HCT116 (cell line): Measurements from ENCODE around the gene UTF1. TPM values are rescaled to one million over a fixed set of nuclear protein-coding genes. Genes with fewer than 3 reads are reported as not detected.

Experiments used
- ATAC-seq: fragments of 200-7000 bp; cut with Tn5 transposase; 2 replicates; pipeline ENCODE4 v1.9.1; 2020; ENCODE audit warnings: mild to moderate bottlenecking, moderate library complexity
- BruUV-seq: library from RNA; stranded (reverse); fragments of 400-500 nt; replicated peaks from 2 replicates; lab custom pipeline; 2021; lab: Mats Ljungman, UMichigan
- CTCF ChIA-PET: fragments of 300-600 bp; sonication (Branson Sonifier 250); formaldehyde crosslinking; loops from one replicate; lab custom pipeline; 2021; ENCODE audit warnings: antibody characterized with exemption; lab: Charles Lee
- POLR2A ChIA-PET: fragments of 300-600, 350-600 bp; sonication (Branson Sonifier 250); formaldehyde crosslinking; loops from one replicate; lab custom pipeline; 2021; ENCODE audit warnings: antibody characterized with exemption; lab: Charles Lee
- RAD21 ChIA-PET, 2 experiments: fragments of 300-600 bp; sonication (Branson Sonifier 250); formaldehyde crosslinking; loops; one replicate each; lab custom pipeline; 2023; ENCODE audit warnings: low total read pairs in 2 of 2; ENCODE audit not compliant: uncharacterized antibody in 2 of 2, unreplicated experiment in 2 of 2, low non-redundant PET in 1 of 2; lab: Charles Lee
- DNase-seq: peaks from one replicate; pipeline ENCODE4 v3.0.0-alpha.2; 2010; ENCODE audit warnings: low read depth, low spot score
- H2AFZ ChIP-seq: fragments of 200-600 bp; shearing (Covaris generic), sonication (generic); 2 replicates; pipeline ENCODE4 v1.6.1; 2017; ENCODE audit warnings: low read depth, mixed run types, mixed read lengths, antibody characterized with exemption, low read length; ENCODE audit not compliant: poor library complexity, severe bottlenecking
- H3K27ac ChIP-seq: 2 replicates; pipeline ENCODE4 v1.5.1; 2012; ENCODE audit warnings: low read depth, low read length
- H3K27me3 ChIP-seq: fragments of 200-600 bp; sonication (generic); 2 replicates; pipeline ENCODE4 v1.6.1; 2016; ENCODE audit warnings: mixed run types, low read length, mixed read lengths; ENCODE audit not compliant: insufficient read depth
- H3K36me3 ChIP-seq, 2 experiments: fragments of 200-500 bp in 1 of 2; fragments of 200-600 bp in 1 of 2; sonication (Bioruptor generic) in 1 of 2; sonication (generic) in 1 of 2; 2 replicates each; pipeline versions ENCODE4 v1.5.1 to v1.6.1; 2014 to 2016; ENCODE audit warnings: low read length in 2 of 2, inconsistent platforms in 1 of 2, mixed read lengths in 1 of 2, mixed run types in 1 of 2; ENCODE audit not compliant: insufficient read depth in 2 of 2, control insufficient read depth in 1 of 2
- H3K4me1 ChIP-seq, 2 experiments: fragments of 200-600 bp in 1 of 2; sonication (generic) in 1 of 2; 2 replicates each; pipeline versions ENCODE4 v1.5.1 to v1.6.1; 2012 to 2017; ENCODE audit warnings: low read length in 2 of 2, inconsistent platforms in 1 of 2, mild to moderate bottlenecking in 1 of 2, mixed read lengths in 1 of 2, mixed run types in 1 of 2, moderate library complexity in 1 of 2; ENCODE audit not compliant: insufficient read depth in 2 of 2, control insufficient read depth in 1 of 2
- H3K4me2 ChIP-seq: fragments of 200-600 bp; sonication (generic); 2 replicates; pipeline ENCODE4 v1.6.1; 2017; ENCODE audit warnings: mixed run types, low read length, mixed read lengths
- H3K4me3 ChIP-seq, 2 experiments: fragments of 200-600 bp in 1 of 2; sonication (generic) in 1 of 2; replicated peaks in 1 of 2; 2 replicates each; pipeline ENCODE4 v1.5.1; 2011 to 2016; ENCODE audit warnings: low read length in 2 of 2, control low read depth in 1 of 2, low read depth in 1 of 2, mild to moderate bottlenecking in 1 of 2, mixed read lengths in 1 of 2, mixed run types in 1 of 2
- H3K79me2 ChIP-seq: fragments of 200-600 bp; sonication (generic); 2 replicates; pipeline ENCODE4 v1.6.1; 2017; ENCODE audit warnings: mild to moderate bottlenecking, mixed run types, low read length, moderate library complexity, mixed read lengths; ENCODE audit not compliant: insufficient read depth
- H3K9ac ChIP-seq: fragments of 200-600 bp; sonication (generic); 2 replicates; pipeline ENCODE4 v1.6.1; 2016; ENCODE audit warnings: low read length, mixed read lengths
- H3K9me2 ChIP-seq: fragments of 200-600 bp; sonication (generic), shearing (Covaris generic); 2 replicates; pipeline ENCODE4 v1.6.1; 2017; ENCODE audit warnings: mixed run types, mild to moderate bottlenecking, moderate library complexity; ENCODE audit not compliant: insufficient read depth
- H3K9me3 ChIP-seq, 2 experiments: fragments of 200-500 bp in 1 of 2; fragments of 200-600 bp in 1 of 2; sonication (Bioruptor generic) in 1 of 2; sonication (generic) in 1 of 2; 2 replicates each; pipeline ENCODE4 v1.6.1; 2014 to 2017; ENCODE audit warnings: low read length in 2 of 2, mixed read lengths in 2 of 2, inconsistent platforms in 1 of 2, low read depth in 1 of 2, mild to moderate bottlenecking in 1 of 2, mixed run types in 1 of 2, moderate library complexity in 1 of 2; ENCODE audit not compliant: control insufficient read depth in 1 of 2, insufficient read depth in 1 of 2
- H4K20me1 ChIP-seq: fragments of 200-600 bp; sonication (generic), shearing (Covaris generic); 2 replicates; pipeline ENCODE4 v1.6.1; 2017; ENCODE audit warnings: mixed run types, mild to moderate bottlenecking, moderate library complexity; ENCODE audit not compliant: insufficient read depth
- ATF3 ChIP-seq: IDR thresholded peaks from 2 replicates; pipeline ENCODE4 v1.6.1; 2012
- CBX3 ChIP-seq: IDR thresholded peaks from 2 replicates; pipeline ENCODE4 v1.6.1; 2012; ENCODE audit warnings: low read depth
- CEBPB ChIP-seq: IDR thresholded peaks from 2 replicates; pipeline ENCODE4 v1.6.1; 2012; ENCODE audit warnings: low read depth
- CTCF ChIP-seq, 3 experiments: fragments of 200-600 bp in 1 of 3; sonication (generic) in 1 of 3; IDR thresholded peaks in 2 of 3; conservative IDR thresholded peaks in 1 of 3; 2 replicates each; pipeline ENCODE4 v1.5.1; 2012 to 2017; ENCODE audit warnings: low read depth in 2 of 3, low read length in 2 of 3, antibody characterized with exemption in 1 of 3, borderline replicate concordance in 1 of 3, control low read depth in 1 of 3, mild to moderate bottlenecking in 1 of 3, mixed read lengths in 1 of 3, mixed run types in 1 of 3, moderate library complexity in 1 of 3; ENCODE audit not compliant: insufficient read depth in 1 of 3
- EZH2 ChIP-seq: fragments of 200-600 bp; sonication (generic); IDR thresholded peaks from 2 replicates; pipeline ENCODE4 v1.6.1; 2017; ENCODE audit warnings: antibody characterized with exemption, mixed run types
- EZH2phosphoT487 ChIP-seq: fragments of 200-600 bp; IDR thresholded peaks from 2 replicates; pipeline ENCODE4 v1.6.1; 2018; ENCODE audit warnings: antibody characterized with exemption, borderline replicate concordance
- FOSL1 ChIP-seq: IDR thresholded peaks from 2 replicates; pipeline ENCODE4 v1.6.1; 2012; ENCODE audit warnings: low read depth
- MAX ChIP-seq: IDR thresholded peaks from 2 replicates; pipeline ENCODE4 v1.6.1; 2012
- POLR2A ChIP-seq: IDR thresholded peaks from 2 replicates; pipeline ENCODE4 v1.7.0; 2011; ENCODE audit warnings: borderline replicate concordance; ENCODE audit not compliant: insufficient read depth, insufficient read length; ENCODE audit errors: extremely low read depth
- RAD21 ChIP-seq: IDR thresholded peaks from 2 replicates; pipeline ENCODE4 v1.6.1; 2012; ENCODE audit warnings: low read depth, mild to moderate bottlenecking
- REST ChIP-seq: IDR thresholded peaks from 2 replicates; pipeline ENCODE4 v1.6.1; 2012; ENCODE audit warnings: low read depth
- SIN3A ChIP-seq: IDR thresholded peaks from 2 replicates; pipeline ENCODE4 v1.6.1; 2012; ENCODE audit warnings: low read depth
- TCF7L2 ChIP-seq: IDR thresholded peaks from 2 replicates; pipeline ENCODE4 v1.7.0; 2011; ENCODE audit warnings: borderline replicate concordance, inconsistent platforms; ENCODE audit not compliant: insufficient read depth, insufficient read length; ENCODE audit errors: extremely low read depth
- YY1 ChIP-seq: IDR thresholded peaks from 2 replicates; pipeline ENCODE4 v1.6.1; 2011; ENCODE audit warnings: low read length, low read depth, moderate library complexity, mild to moderate bottlenecking; ENCODE audit not compliant: insufficient replicate concordance; ENCODE audit errors: extremely low read depth
- ZFX ChIP-seq: fragments of 450-650 bp; IDR thresholded peaks from 2 replicates; pipeline ENCODE4 v1.6.1; 2017
- ZNF274 ChIP-seq: fragments of 200-500 bp; sonication (Bioruptor generic); IDR thresholded peaks from 2 replicates; pipeline ENCODE4 v1.6.1; 2014; ENCODE audit warnings: mild to moderate bottlenecking, low read depth, low read length, inconsistent platforms
- intact Hi-C: fragments of 100-400 bp; cut with micrococcal nuclease; formaldehyde crosslinking; loops from 2 replicates; pipeline ENCODE4 v1.10.0; 2022
- total RNA-seq: library from RNA; stranded (reverse); gene quantifications from one replicate; pipeline ENCODE4 v1.2.1, GENCODE V29; 2021; ENCODE audit not compliant: unreplicated experiment

Gene UTF1
- total RNA-seq, 1 experiment from 2014 or later, result not detected

- ChIA-PET CTCF (no interaction called here), POLR2A (no interaction called here), RAD21 (no interaction called here)
- no peaks in the 10 kb centered on the region for H3K4me1 ChIP-seq
- no peaks in the 10 kb centered on the region for H3K9me3 ChIP-seq
- no peak for TF ChIP-seq POLR2A
- TF ChIP-seq CBX3, result no peak
- no peak for TF ChIP-seq RAD21
- TF ChIP-seq EZH2, result no peak
- TF ChIP-seq EZH2phosphoT487, result no peak
- no peak for TF ChIP-seq MAX
- no peak for TF ChIP-seq FOSL1
- TF ChIP-seq CEBPB, result no peak
- TF ChIP-seq CTCF (IDR thresholded peaks at IDR 0.05 in 2 of 3, conservative IDR thresholded peaks at IDR 0.05 in 1 of 3; ENCODE audit: borderline replicate concordance in 1 of 3, insufficient read depth in 1 of 3, low read depth in 2 of 3, low read length in 2 of 3), result no peak
- no peak for TF ChIP-seq ATF3
- no peak for TF ChIP-seq YY1
- TF ChIP-seq SIN3A, result no peak
- TF ChIP-seq TCF7L2, result no peak
- TF ChIP-seq ZFX, result no peak
- TF ChIP-seq ZNF274, result no peak
- TF ChIP-seq REST, result no peak
- no peaks in the 10 kb centered on the region for H3K79me2 ChIP-seq
- DNase-seq (no peak), ATAC-seq (no peak)
- no peak overlapping the region for H3K4me2 ChIP-seq
- no peaks in the 10 kb centered on the region for H3K27me3 ChIP-seq
- intact Hi-C loops, result no loop called here
- H3K9me2 ChIP-seq, result no peaks in the 10 kb centered on the region
- H3K4me3 ChIP-seq, result no peak overlapping the region
- H4K20me1 ChIP-seq, result no peaks in the 10 kb centered on the region
- no TSS peak for BruUV-seq
- no peaks in the 10 kb centered on the region for H3K36me3 ChIP-seq
- H3K9ac ChIP-seq, result no peak overlapping the region
- H2AFZ ChIP-seq, result no peak overlapping the region
- H3K27ac ChIP-seq, result no peak overlapping the region
Measured at GRCh38 chr10:133196221-133196915, 33.6 kb upstream of the UTF1 start.
